ENCODE measurements around the gene DCANP1.

DNA sequence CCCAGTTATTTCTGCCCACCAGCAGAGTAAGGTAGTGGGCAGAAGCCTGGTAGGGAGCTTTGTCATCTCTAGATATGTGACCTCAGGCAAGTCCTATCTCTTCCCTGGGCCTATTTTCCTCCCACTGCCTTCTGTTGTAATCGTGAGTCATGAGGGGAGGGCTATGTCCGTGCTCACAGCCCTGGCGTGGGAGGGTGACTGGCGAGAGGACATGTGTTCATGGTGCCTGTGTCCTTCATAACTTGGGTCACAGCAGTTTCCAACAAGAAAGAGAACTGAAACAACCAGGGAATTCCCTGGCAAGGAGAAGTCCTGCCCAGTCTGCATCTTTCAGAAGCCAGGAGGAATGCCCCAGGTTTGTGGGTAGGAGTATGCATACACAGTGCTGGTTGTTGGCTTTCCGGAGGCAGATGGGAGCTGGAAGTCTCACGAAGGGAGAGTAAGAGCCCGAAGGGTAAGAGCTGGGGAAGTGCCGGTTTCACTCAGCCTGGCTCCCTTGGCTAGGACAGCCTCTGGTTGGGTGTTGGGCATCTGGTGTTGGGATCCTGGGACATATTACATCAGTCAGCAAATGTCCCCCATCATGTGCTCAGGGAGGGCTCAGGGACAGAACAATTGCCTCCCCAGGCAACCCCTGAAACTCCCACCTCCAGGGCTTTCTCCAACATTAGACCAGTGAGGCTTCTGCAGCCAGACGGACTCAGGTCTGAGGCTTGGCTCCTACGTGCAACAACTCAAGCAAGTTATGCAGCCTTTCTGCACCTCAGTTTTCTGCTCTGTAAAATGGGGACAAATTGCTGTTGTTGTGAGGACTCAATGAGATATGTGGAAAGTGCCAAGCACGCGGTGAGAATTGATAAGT is 9.3 kb upstream of the DCANP1 start:
- no peak for TF ChIP-seq GATA3 (IDR thresholded peaks at IDR 0.05; ENCODE audit: borderline replicate concordance)
- TF ChIP-seq, protein P1, sequence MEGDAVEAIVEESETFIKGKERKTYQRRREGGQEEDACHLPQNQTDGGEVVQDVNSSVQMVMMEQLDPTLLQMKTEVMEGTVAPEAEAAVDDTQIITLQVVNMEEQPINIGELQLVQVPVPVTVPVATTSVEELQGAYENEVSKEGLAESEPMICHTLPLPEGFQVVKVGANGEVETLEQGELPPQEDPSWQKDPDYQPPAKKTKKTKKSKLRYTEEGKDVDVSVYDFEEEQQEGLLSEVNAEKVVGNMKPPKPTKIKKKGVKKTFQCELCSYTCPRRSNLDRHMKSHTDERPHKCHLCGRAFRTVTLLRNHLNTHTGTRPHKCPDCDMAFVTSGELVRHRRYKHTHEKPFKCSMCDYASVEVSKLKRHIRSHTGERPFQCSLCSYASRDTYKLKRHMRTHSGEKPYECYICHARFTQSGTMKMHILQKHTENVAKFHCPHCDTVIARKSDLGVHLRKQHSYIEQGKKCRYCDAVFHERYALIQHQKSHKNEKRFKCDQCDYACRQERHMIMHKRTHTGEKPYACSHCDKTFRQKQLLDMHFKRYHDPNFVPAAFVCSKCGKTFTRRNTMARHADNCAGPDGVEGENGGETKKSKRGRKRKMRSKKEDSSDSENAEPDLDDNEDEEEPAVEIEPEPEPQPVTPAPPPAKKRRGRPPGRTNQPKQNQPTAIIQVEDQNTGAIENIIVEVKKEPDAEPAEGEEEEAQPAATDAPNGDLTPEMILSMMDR (IDR thresholded peaks at IDR 0.05): no peak
- no peak for TF ChIP-seq EP300 (IDR thresholded peaks at IDR 0.05)
